SK-N-SH (cell line): ENCODE data around the gene RASGRP4. TPM values are rescaled to one million over a fixed set of nuclear protein-coding genes. Genes with fewer than 3 reads are reported as not detected.
A peak's percentile ranks its signal among the peaks of the same experiment; 100 is the strongest.

Experiments
- CTCF ChIA-PET: fragments of 300-600, 350-600 bp; formaldehyde crosslinking; extraction: SDS; loops from one replicate; lab custom pipeline; 2021; lab: Yijun Ruan, JAX
- POLR2A ChIA-PET: fragments of 350-600 bp; sonication (Branson Sonifier 250); formaldehyde crosslinking; extraction: SDS; loops from one replicate; lab custom pipeline; 2020; ENCODE audit warnings: antibody characterized with exemption, inconsistent platforms; lab: Yijun Ruan, JAX
- DNase-seq: peaks from one replicate; pipeline ENCODE4 v3.0.0; 2012
- H2AFZ ChIP-seq: fragments of 200-600 bp; sonication (generic); 2 replicates; pipeline ENCODE4 v1.8.1; 2016; ENCODE audit warnings: antibody characterized with exemption, mild to moderate bottlenecking, low read depth
- H3F3A ChIP-seq: fragments of 200-600 bp; sonication (generic); replicated peaks from 2 replicates; pipeline ENCODE3; 2016; ENCODE audit warnings: antibody characterized with exemption, mild to moderate bottlenecking; ENCODE audit not compliant: insufficient read depth
- H3K27ac ChIP-seq, 2 experiments: fragments of 200-500 bp in 1 of 2; fragments of 200-600 bp in 1 of 2; sonication (Bioruptor generic) in 1 of 2; sonication (generic), shearing (Covaris generic) in 1 of 2; 2 replicates each; pipeline versions ENCODE4 v1.5.1 to v1.6.1; 2014 to 2016; ENCODE audit warnings: low read depth in 2 of 2, inconsistent platforms in 1 of 2, low read length in 1 of 2, mild to moderate bottlenecking in 1 of 2, mixed read lengths in 1 of 2
- H3K27me3 ChIP-seq: fragments of 200-600 bp; sonication (generic), shearing (Covaris generic); 2 replicates; pipeline ENCODE4 v1.6.1; 2016; ENCODE audit warnings: mixed run types; ENCODE audit not compliant: insufficient read depth
- H3K36me3 ChIP-seq, 2 experiments: fragments of 200-500 bp in 1 of 2; fragments of 200-600 bp in 1 of 2; sonication (Bioruptor generic) in 1 of 2; sonication (generic) in 1 of 2; replicated peaks in 1 of 2; 2 replicates each; pipeline versions ENCODE3 to v1.5.1; 2014 to 2016; ENCODE audit warnings: low read length in 1 of 2, mild to moderate bottlenecking in 1 of 2; ENCODE audit not compliant: insufficient read depth in 2 of 2, control insufficient read depth in 1 of 2
- H3K4me1 ChIP-seq, 2 experiments: fragments of 200-500 bp in 1 of 2; fragments of 200-600 bp in 1 of 2; sonication (Bioruptor generic) in 1 of 2; sonication (generic), shearing (Covaris generic) in 1 of 2; 2 replicates each; pipeline versions ENCODE4 v1.5.1 to v1.6.1; 2014 to 2016; ENCODE audit warnings: low read depth in 1 of 2, low read length in 1 of 2, mixed run types in 1 of 2; ENCODE audit not compliant: insufficient read depth in 2 of 2, control insufficient read depth in 1 of 2
- H3K4me2 ChIP-seq: fragments of 200-600 bp; sonication (generic), shearing (Covaris generic); 2 replicates; pipeline ENCODE4 v1.6.1; 2017; ENCODE audit warnings: mixed run types
- H3K4me3 ChIP-seq, 2 experiments: fragments of 200-500 bp in 1 of 2; fragments of 200-600 bp in 1 of 2; sonication (Bioruptor generic) in 1 of 2; sonication (generic), shearing (Covaris generic) in 1 of 2; 2 replicates each; pipeline versions ENCODE4 v1.5.1 to v1.8.1; 2014 to 2016; ENCODE audit warnings: low read depth in 2 of 2, inconsistent platforms in 1 of 2, low read length in 1 of 2, mild to moderate bottlenecking in 1 of 2, mixed read lengths in 1 of 2, moderate library complexity in 1 of 2
- H3K79me2 ChIP-seq: fragments of 200-600 bp; sonication (generic); 2 replicates; pipeline ENCODE4 v1.8.1; 2017; ENCODE audit warnings: mild to moderate bottlenecking; ENCODE audit not compliant: insufficient read depth
- H3K9ac ChIP-seq: fragments of 200-600 bp; sonication (generic); 2 replicates; pipeline ENCODE4 v1.6.1; 2017; ENCODE audit warnings: mixed run types
- H3K9me2 ChIP-seq: fragments of 200-600 bp; sonication (generic); 2 replicates; pipeline ENCODE4 v1.6.1; 2017; ENCODE audit warnings: mixed run types
- H3K9me3 ChIP-seq: fragments of 200-600 bp; sonication (generic); 2 replicates; pipeline ENCODE4 v1.6.1; 2017; ENCODE audit warnings: mixed run types, mild to moderate bottlenecking, moderate library complexity
- H4K20me1 ChIP-seq: fragments of 200-600 bp; sonication (generic); 2 replicates; pipeline ENCODE4 v1.6.1; 2017; ENCODE audit warnings: mild to moderate bottlenecking, mixed run types; ENCODE audit not compliant: insufficient read depth
- CHD2 ChIP-seq: fragments of 150-350 bp; IDR thresholded peaks from 2 replicates; pipeline ENCODE4 v1.6.1; 2018; ENCODE audit warnings: low read length; ENCODE audit not compliant: partially characterized antibody
- ELF1 ChIP-seq: IDR thresholded peaks from 2 replicates; pipeline ENCODE4 v1.4.0; 2012
- EP300 ChIP-seq, 2 experiments: IDR thresholded peaks; 2 replicates each; pipeline versions ENCODE4 v1.4.0 to v1.6.1; 2012; ENCODE audit warnings: borderline replicate concordance in 1 of 2, low read depth in 1 of 2, low read length in 1 of 2
- FOXM1 ChIP-seq: IDR thresholded peaks from 2 replicates; pipeline ENCODE4 v1.4.0; 2012; ENCODE audit warnings: low read depth, mild to moderate bottlenecking
- MEF2A ChIP-seq: IDR thresholded peaks from 2 replicates; pipeline ENCODE4 v1.4.0; 2012; ENCODE audit warnings: low read depth, borderline replicate concordance
- MXI1 ChIP-seq: IDR thresholded peaks from 2 replicates; pipeline ENCODE4 v1.6.1; 2012; ENCODE audit warnings: mild to moderate bottlenecking, low read depth, low read length, improper control_type of control experiment
- RFX5 ChIP-seq: IDR thresholded peaks from 2 replicates; pipeline ENCODE4 v1.6.1; 2012; ENCODE audit warnings: mild to moderate bottlenecking, improper control_type of control experiment, low read length
- SIN3A ChIP-seq: IDR thresholded peaks from 2 replicates; pipeline ENCODE4 v1.6.1; 2012; ENCODE audit warnings: low read depth, mild to moderate bottlenecking, low read length, moderate library complexity, borderline replicate concordance
- TEAD4 ChIP-seq: IDR thresholded peaks from 2 replicates; pipeline ENCODE4 v1.4.0; 2012; ENCODE audit warnings: mild to moderate bottlenecking, borderline replicate concordance; ENCODE audit not compliant: insufficient read depth
- USF1 ChIP-seq: IDR thresholded peaks from 2 replicates; pipeline ENCODE4 v1.4.0; 2012; ENCODE audit warnings: low read depth, borderline replicate concordance
- ZBTB33 ChIP-seq: IDR thresholded peaks from 2 replicates; pipeline ENCODE4 v1.4.0; 2012; ENCODE audit warnings: low read depth, borderline replicate concordance
- WGBS: methylation state at CpG from one replicate; pipeline ENCODE4 v1.1.6; 2017; ENCODE audit warnings: low lambda C conversion rate; 5-methylcytosine and 5-hydroxymethylcytosine counted together
- polyA plus RNA-seq, 3 experiments: library from polyadenylated mRNA; depleted of rRNA; stranded (reverse); fragments of >200 nt; gene quantifications; 2 replicates each; pipeline ENCODE4 v1.2.3, GENCODE V29; 2012
- TF ChIP-seq, protein P1 (sequence below): fragments of 200-600 bp; sonication (generic); IDR thresholded peaks from 2 replicates; pipeline ENCODE4 v1.6.1; 2017; ENCODE audit warnings: antibody characterized with exemption, mild to moderate bottlenecking, moderate library complexity
- TF ChIP-seq, protein P2 (sequence below): IDR thresholded peaks from 2 replicates; pipeline ENCODE4; 2012

The RASGRP4 gene
- polyA plus RNA-seq, 1 of the 3 experiments (the other 2 are of a cell fraction): not detected

- TF ChIP-seq, protein P1, sequence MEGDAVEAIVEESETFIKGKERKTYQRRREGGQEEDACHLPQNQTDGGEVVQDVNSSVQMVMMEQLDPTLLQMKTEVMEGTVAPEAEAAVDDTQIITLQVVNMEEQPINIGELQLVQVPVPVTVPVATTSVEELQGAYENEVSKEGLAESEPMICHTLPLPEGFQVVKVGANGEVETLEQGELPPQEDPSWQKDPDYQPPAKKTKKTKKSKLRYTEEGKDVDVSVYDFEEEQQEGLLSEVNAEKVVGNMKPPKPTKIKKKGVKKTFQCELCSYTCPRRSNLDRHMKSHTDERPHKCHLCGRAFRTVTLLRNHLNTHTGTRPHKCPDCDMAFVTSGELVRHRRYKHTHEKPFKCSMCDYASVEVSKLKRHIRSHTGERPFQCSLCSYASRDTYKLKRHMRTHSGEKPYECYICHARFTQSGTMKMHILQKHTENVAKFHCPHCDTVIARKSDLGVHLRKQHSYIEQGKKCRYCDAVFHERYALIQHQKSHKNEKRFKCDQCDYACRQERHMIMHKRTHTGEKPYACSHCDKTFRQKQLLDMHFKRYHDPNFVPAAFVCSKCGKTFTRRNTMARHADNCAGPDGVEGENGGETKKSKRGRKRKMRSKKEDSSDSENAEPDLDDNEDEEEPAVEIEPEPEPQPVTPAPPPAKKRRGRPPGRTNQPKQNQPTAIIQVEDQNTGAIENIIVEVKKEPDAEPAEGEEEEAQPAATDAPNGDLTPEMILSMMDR: no peak
- TF ChIP-seq CHD2 (no peak), ZBTB33 (no peak), EP300 (IDR thresholded peaks at IDR 0.05; ENCODE audit: borderline replicate concordance in 1 of 2, low read depth in 1 of 2, low read length in 1 of 2) (no peak), FOXM1 (no peak), SIN3A (no peak), MEF2A (no peak)
- TF ChIP-seq, protein P2, sequence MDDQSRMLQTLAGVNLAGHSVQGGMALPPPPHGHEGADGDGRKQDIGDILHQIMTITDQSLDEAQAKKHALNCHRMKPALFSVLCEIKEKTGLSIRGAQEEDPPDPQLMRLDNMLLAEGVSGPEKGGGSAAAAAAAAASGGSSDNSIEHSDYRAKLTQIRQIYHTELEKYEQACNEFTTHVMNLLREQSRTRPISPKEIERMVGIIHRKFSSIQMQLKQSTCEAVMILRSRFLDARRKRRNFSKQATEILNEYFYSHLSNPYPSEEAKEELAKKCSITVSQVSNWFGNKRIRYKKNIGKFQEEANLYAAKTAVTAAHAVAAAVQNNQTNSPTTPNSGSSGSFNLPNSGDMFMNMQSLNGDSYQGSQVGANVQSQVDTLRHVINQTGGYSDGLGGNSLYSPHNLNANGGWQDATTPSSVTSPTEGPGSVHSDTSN: no peak
Observed at GRCh38 chr19:38378866-38379265, 47.2 kb downstream of the RASGRP4 start (continued).

- H4K20me1 ChIP-seq: peaks cover 26% of the 10 kb centered on the region
- no peak overlapping the region for H3K9ac ChIP-seq
- no peaks in the 10 kb centered on the region for H3K27me3 ChIP-seq
- peak overlapping the region; percentile 78; the same call in 1 of the 2 replicates for H3K4me2 ChIP-seq
- no peak overlapping the region for H3K27ac ChIP-seq
- H3K9me2 ChIP-seq: no peaks in the 10 kb centered on the region
- DNase-seq: no peak
- ChIA-PET CTCF (interaction anchor here (2.3 to 2.8 kb wide), 3 partner anchors 8 to 41 kb away, joined by 8 to 11 read pairs (median 8); partner anchors contain the start of genes CATSPERG and FAM98C), POLR2A (interaction anchor here (2.2 to 3.6 kb wide), 2 partner anchors 8 to 11 kb away, joined by 6 to 29 read pairs; partner anchors contain the start of genes GGN and SPRED3)
- 0 out of 4 replicates have a peak overlapping the region, but pooled peaks of 1 of the 2 experiments have one; percentile 91 for H3K4me3 ChIP-seq
- H3K9me3 ChIP-seq: no peaks in the 10 kb centered on the region
- H3F3A ChIP-seq: no peaks in the 10 kb centered on the region
- no peak overlapping the region for H2AFZ ChIP-seq
- no peak for TF ChIP-seq RFX5
- TF ChIP-seq MXI1: no peak
- TF ChIP-seq, protein P2: no peak
- TF ChIP-seq USF1: no peak
- no peak for TF ChIP-seq TEAD4
- TF ChIP-seq, protein P1: no peak
- no peak for TF ChIP-seq SIN3A
- TF ChIP-seq ELF1: no peak
- TF ChIP-seq ZBTB33: no peak
- peaks cover 56% of the 10 kb centered on the region for H3K79me2 ChIP-seq
- peaks cover 21 to 22% of the 10 kb centered on the region in 2 experiments for H3K36me3 ChIP-seq
- 94% methylated on average over 4 of the region's 4 CpGs for WGBS
- peaks cover 6 to 14% of the 10 kb centered on the region in 2 experiments; a peak in 3 of 4 replicates for H3K4me1 ChIP-seq
Observed at GRCh38 chr19:38377052-38377451, 49.0 kb downstream of the RASGRP4 start.
